Measurements from ENCODE around the gene FOLR2. TPM values are rescaled to one million over a fixed set of nuclear protein-coding genes. Genes with fewer than 3 reads are reported as not detected.
"Not testable (repeated sequence)": the region's sequence is repeated elsewhere in the genome, so short reads cannot be mapped to it uniquely, and the experiment has no call there.

Gene FOLR2
- total RNA-seq, 1 donor from 2014 or later = 22.8 TPM

- DNase-seq (no peak), ATAC-seq (no peak)
- H3K9me3 ChIP-seq = no peaks in the 10 kb centered on the region
- H3K27me3 ChIP-seq = peaks cover 14% of the 10 kb centered on the region
- no peaks in the 10 kb centered on the region for H3K36me3 ChIP-seq
- H3K4me1 ChIP-seq = no peaks in the 10 kb centered on the region
- no peak overlapping the region for H3K27ac ChIP-seq
- H3K4me3 ChIP-seq = no peak overlapping the region
- intact Hi-C loops (cut with DNase I) = no loop called here
- TF ChIP-seq, protein P1, sequence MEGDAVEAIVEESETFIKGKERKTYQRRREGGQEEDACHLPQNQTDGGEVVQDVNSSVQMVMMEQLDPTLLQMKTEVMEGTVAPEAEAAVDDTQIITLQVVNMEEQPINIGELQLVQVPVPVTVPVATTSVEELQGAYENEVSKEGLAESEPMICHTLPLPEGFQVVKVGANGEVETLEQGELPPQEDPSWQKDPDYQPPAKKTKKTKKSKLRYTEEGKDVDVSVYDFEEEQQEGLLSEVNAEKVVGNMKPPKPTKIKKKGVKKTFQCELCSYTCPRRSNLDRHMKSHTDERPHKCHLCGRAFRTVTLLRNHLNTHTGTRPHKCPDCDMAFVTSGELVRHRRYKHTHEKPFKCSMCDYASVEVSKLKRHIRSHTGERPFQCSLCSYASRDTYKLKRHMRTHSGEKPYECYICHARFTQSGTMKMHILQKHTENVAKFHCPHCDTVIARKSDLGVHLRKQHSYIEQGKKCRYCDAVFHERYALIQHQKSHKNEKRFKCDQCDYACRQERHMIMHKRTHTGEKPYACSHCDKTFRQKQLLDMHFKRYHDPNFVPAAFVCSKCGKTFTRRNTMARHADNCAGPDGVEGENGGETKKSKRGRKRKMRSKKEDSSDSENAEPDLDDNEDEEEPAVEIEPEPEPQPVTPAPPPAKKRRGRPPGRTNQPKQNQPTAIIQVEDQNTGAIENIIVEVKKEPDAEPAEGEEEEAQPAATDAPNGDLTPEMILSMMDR (IDR thresholded peaks at IDR 0.05) = no peak
Measured at GRCh38 chr11:72259490-72259889, 42.9 kb downstream of the FOLR2 start.

GRCh38 chr11:72260574-72260973 lies 44.0 kb downstream of the FOLR2 start:
- TF ChIP-seq, protein P1 (IDR thresholded peaks at IDR 0.05) = no peak
- Histone ChIP-seq H3K4me3 (no peak overlapping the region), H3K4me1 (no peaks in the 10 kb centered on the region), H3K36me3 (no peaks in the 10 kb centered on the region), H3K27ac (no peak overlapping the region), H3K9me3 (no peaks in the 10 kb centered on the region), H3K27me3 (peaks cover 11% of the 10 kb centered on the region)
- intact Hi-C loops (cut with DNase I) = no loop called here
- ATAC-seq (no peak), DNase-seq (no peak)

DNA sequence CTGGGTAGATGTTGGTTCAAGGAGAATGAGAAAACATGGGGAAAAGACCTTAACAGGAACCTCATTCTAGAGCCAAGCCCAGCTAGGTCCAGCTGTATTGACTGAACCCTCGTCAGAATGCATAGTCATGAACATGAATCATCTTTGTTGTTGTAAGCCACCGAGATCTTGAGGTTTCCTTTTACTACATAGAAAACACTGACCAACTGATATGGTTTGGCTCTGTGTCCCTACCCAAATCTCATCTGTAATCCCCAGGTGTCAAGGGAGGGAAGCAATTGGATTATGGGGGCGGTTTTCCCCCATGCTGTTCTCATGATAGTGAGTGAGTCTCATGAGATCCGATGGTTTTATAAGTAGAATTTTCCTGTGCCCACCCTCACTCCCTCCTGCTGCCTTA lies 46.8 kb downstream of the FOLR2 start:
- TF ChIP-seq, protein P1 (IDR thresholded peaks at IDR 0.05) = no peak
- H3K4me3 ChIP-seq = no peak overlapping the region
- no peak overlapping the region for H3K27ac ChIP-seq
- no peaks in the 10 kb centered on the region for H3K9me3 ChIP-seq
- no peaks in the 10 kb centered on the region for H3K4me1 ChIP-seq
- DNase-seq = no peak
- peaks cover 11% of the 10 kb centered on the region for H3K27me3 ChIP-seq
- no peak for ATAC-seq
- no peaks in the 10 kb centered on the region for H3K36me3 ChIP-seq
- intact Hi-C loops (cut with DNase I) = no loop called here

GRCh38 chr11:72265951-72266350 lies 49.4 kb downstream of the FOLR2 start:
- Histone ChIP-seq H3K9me3 (no peaks in the 10 kb centered on the region), H3K36me3 (no peaks in the 10 kb centered on the region), H3K27ac (no peak overlapping the region), H3K4me3 (no peak overlapping the region), H3K27me3 (peaks cover 16% of the 10 kb centered on the region), H3K4me1 (no peaks in the 10 kb centered on the region)
- TF ChIP-seq, protein P1 (IDR thresholded peaks at IDR 0.05) = no peak
- DNase-seq (no peak), ATAC-seq (no peak)
- intact Hi-C loops (cut with DNase I) = no loop called here

DNA sequence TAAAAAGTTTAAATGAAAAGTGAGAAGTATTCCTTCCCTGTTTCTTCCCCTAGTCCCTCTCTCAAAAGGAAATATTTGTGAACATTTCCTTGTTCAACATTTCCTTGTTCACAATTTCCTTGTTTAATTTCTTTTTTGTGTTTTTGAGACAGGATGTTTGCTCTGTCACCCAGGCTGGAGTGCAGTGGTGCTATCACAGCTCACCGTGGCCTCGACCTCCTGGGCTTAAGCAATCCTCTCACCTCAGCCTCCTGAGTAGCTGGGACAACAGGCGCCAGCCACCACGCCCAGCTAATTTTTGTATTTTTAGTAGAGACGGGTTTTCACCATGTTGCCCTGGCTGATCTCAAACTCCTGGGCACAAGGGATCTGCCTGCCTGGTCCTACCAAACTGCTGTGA lies 50.4 kb downstream of the FOLR2 start:
- H3K36me3 ChIP-seq; H3K4me3 ChIP-seq; H3K27ac ChIP-seq; H3K4me1 ChIP-seq; DNase-seq; ATAC-seq; intact Hi-C loops (cut with DNase I); H3K9me3 ChIP-seq: not testable (repeated sequence)
- H3K27me3 ChIP-seq = peaks cover 16% of the 10 kb centered on the region

DNA sequence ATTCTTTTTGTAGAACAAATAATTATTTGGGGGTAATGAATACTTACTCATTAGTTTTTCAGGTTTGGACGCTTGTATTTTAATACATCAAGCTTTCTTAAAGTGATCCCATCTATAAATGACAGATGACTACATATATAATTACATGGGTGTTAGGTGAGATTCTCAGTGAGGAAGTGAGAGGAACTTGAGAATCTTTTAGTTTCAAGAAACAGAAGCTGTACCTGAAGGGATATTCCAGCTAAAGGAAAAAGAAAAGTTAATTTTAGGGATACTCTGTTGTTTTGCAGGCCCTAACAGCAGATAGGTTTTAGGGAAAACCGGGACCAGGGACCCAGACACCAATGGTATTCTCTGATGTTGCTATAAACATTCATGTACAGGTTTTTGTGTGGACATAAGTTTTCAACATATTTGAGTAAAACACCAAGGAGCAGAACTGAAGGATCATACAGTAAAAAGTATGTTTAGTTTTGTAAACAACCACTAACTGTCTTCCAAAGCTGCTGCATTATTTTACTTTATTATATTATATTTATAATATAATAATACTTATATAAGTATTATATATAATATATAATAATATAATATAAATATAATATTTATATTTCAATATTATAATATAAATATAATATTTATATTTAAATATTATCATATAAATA lies 51.5 kb downstream of the FOLR2 start:
- H3K36me3 ChIP-seq = no peaks in the 10 kb centered on the region
- TF ChIP-seq, protein P1 (IDR thresholded peaks at IDR 0.05) = no peak
- H3K27ac ChIP-seq = no peak overlapping the region
- no peak for DNase-seq
- no peak overlapping the region for H3K4me3 ChIP-seq
- H3K4me1 ChIP-seq = no peaks in the 10 kb centered on the region
- no peaks in the 10 kb centered on the region for H3K9me3 ChIP-seq
- intact Hi-C loops (cut with DNase I) = no loop called here
- H3K27me3 ChIP-seq = peaks cover 11% of the 10 kb centered on the region
- ATAC-seq = no peak

Other genes with a start within 250 kb of the FOLR2 start
- gene IL18BP, start 217.9 kb upstream of the FOLR2 start, total RNA-seq = 21.5 TPM
- gene NUMA1, start 136.3 kb upstream of the FOLR2 start, total RNA-seq = 192 TPM
- 6.8 TPM for gene LRRC51, start 135.9 kb upstream of the FOLR2 start, total RNA-seq
- gene LAMTOR1, start 113.5 kb upstream of the FOLR2 start, total RNA-seq = 100 TPM
- gene TOMT, start 110.9 kb upstream of the FOLR2 start, total RNA-seq = not detected
- 25.2 TPM for gene ANAPC15, start 104.1 kb upstream of the FOLR2 start, total RNA-seq
- 29.0 TPM for gene FOLR3, start 81.1 kb upstream of the FOLR2 start, total RNA-seq
- 163 TPM for gene FOLR1, start 24.7 kb upstream of the FOLR2 start, total RNA-seq
- gene INPPL1, start 8.0 kb downstream of the FOLR2 start, total RNA-seq = 146 TPM
- not detected for gene PHOX2A, start 27.4 kb downstream of the FOLR2 start, total RNA-seq
- 25.7 TPM for gene CLPB, start 217.7 kb downstream of the FOLR2 start, total RNA-seq

All from upper lobe of right lung (tissue), 1 donor.